ENCODE measurements around the gene SMYD2. TPM values are rescaled to one million over a fixed set of nuclear protein-coding genes. Genes with fewer than 3 reads are reported as not detected.

Gene SMYD2
- 24.7 TPM for total RNA-seq

GRCh38 chr1:214281021-214281719 is at the start of gene SMYD2:
Gene SMYD2, plus strand, starts transcription at chr1:214281159. Its CDS starts 96 bp downstream, at chr1:214281255.

Data from metanephros (tissue), 1 donor.